ENCODE results near the gene ADAD2.

GRCh38 chr16:84241778-84242177, 50.8 kb downstream of the ADAD2 start:
- no peak for TF ChIP-seq POLR2A (IDR thresholded peaks at IDR 0.05; ENCODE audit: low read length)
- no peak for TF ChIP-seq GATA1 (IDR thresholded peaks at IDR 0.05; ENCODE audit: low read depth, low read length)

Measured in erythroblast (primary cell).